ENCODE data around the gene CCDC175.

Gene CCDC175

GRCh38 chr14:59507063-59507751 is 69.4 kb downstream of the CCDC175 start:
- Histone ChIP-seq H3K27me3 (ENCODE audit: insufficient read depth, poor library complexity, severe bottlenecking) (peaks cover 2% of the 10 kb centered on the region), H3K27ac (replicated peaks) (no peak overlapping the region), H3K4me3 (replicated peaks; ENCODE audit: insufficient read depth, low read length) (no peak overlapping the region)
- TF ChIP-seq POLR2AphosphoS5 (IDR thresholded peaks at IDR 0.05; ENCODE audit: low read depth) = no peak
- TF ChIP-seq REST (IDR thresholded peaks at IDR 0.05; ENCODE audit: insufficient replicate concordance, low read depth) = no peak
- TF ChIP-seq SPI1 (IDR thresholded peaks at IDR 0.05; ENCODE audit: borderline replicate concordance, low read depth) = no peak
- TF ChIP-seq CTCF (IDR thresholded peaks at IDR 0.05; ENCODE audit: insufficient read depth, low read length) = peak; percentile 98
- TF ChIP-seq GABPA (IDR thresholded peaks at IDR 0.05; ENCODE audit: low read depth) = no peak
- DNase-seq (ENCODE audit: low read depth in 1 of 2, low spot score in 1 of 2) = peak; percentile 17 to 68

DNA sequence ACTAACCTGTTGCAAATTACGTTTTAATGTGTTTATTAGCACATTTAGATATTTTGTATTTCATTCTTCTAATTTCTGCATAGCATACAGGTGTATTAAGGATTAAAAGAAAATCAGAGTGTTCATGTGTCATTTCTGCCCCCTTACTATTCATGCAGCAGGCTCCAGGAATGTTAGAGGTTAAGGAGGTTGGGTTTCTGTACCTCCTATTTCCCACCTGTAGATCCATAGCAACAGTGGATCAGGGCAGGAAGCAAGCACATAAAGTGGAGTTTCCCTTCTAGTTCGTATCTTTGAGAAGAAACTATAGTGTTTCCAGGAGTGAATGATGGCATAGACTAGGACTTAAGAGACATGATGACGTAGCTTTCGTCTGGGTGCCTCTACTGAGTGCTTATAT is 73.4 kb downstream of the CCDC175 start:
- TF ChIP-seq SPI1 (IDR thresholded peaks at IDR 0.05; ENCODE audit: borderline replicate concordance, low read depth) (no peak), POLR2AphosphoS5 (IDR thresholded peaks at IDR 0.05; ENCODE audit: low read depth) (no peak)
- no peak overlapping the region for H3K27ac ChIP-seq (replicated peaks)
- DNase-seq (ENCODE audit: low read depth in 1 of 2, low spot score in 1 of 2) = no peak
- no peak overlapping the region for H3K4me3 ChIP-seq (replicated peaks; ENCODE audit: insufficient read depth, low read length)
- H3K27me3 ChIP-seq (ENCODE audit: insufficient read depth, poor library complexity, severe bottlenecking) = no peaks in the 10 kb centered on the region

- Histone ChIP-seq H3K4me3 (replicated peaks; ENCODE audit: insufficient read depth, low read length) (no peak overlapping the region), H3K27ac (replicated peaks) (no peak overlapping the region), H3K27me3 (ENCODE audit: insufficient read depth, poor library complexity, severe bottlenecking) (no peaks in the 10 kb centered on the region)
- TF ChIP-seq POLR2AphosphoS5 (IDR thresholded peaks at IDR 0.05; ENCODE audit: low read depth) (no peak), GABPA (IDR thresholded peaks at IDR 0.05; ENCODE audit: low read depth) (no peak)
- no peak for DNase-seq (ENCODE audit: low read depth in 1 of 2, low spot score in 1 of 2)
Observed at GRCh38 chr14:59500732-59501131, 75.9 kb downstream of the CCDC175 start.

DNA sequence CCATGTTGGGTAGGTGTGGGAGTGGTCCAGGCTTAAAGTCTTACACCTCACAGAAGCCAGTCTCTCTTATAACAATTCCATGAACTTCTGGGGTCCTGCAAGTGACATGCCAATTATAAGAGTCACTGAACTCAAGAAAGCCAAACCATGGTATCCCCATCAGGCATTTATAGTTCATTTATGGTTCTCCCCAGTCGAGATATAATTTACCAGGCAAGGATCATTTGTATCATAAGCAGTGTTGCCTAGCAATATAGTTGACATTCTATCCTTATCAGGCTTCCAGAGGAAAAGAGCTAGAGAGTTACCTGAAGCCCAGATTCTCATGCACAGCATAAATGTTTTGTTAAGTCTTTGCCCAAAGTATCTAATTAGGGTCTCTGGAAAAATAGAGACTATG is 84.2 kb downstream of the CCDC175 start:
- H3K4me3 ChIP-seq (replicated peaks; ENCODE audit: insufficient read depth, low read length) = no peak overlapping the region
- no peaks in the 10 kb centered on the region for H3K27me3 ChIP-seq (ENCODE audit: insufficient read depth, poor library complexity, severe bottlenecking)
- H3K27ac ChIP-seq (replicated peaks) = no peak overlapping the region
- no peak for DNase-seq (ENCODE audit: low read depth in 1 of 2, low spot score in 1 of 2)
- TF ChIP-seq CTCF (IDR thresholded peaks at IDR 0.05; ENCODE audit: insufficient read depth, low read length) (no peak), SPI1 (IDR thresholded peaks at IDR 0.05; ENCODE audit: borderline replicate concordance, low read depth) (no peak), POLR2AphosphoS5 (IDR thresholded peaks at IDR 0.05; ENCODE audit: low read depth) (no peak), REST (IDR thresholded peaks at IDR 0.05; ENCODE audit: insufficient replicate concordance, low read depth) (no peak), GABPA (IDR thresholded peaks at IDR 0.05; ENCODE audit: low read depth) (no peak)

GRCh38 chr14:59490756-59491155 is 85.9 kb downstream of the CCDC175 start:
- H3K27me3 ChIP-seq (ENCODE audit: insufficient read depth, poor library complexity, severe bottlenecking) = no peaks in the 10 kb centered on the region
- no peak for DNase-seq (ENCODE audit: low read depth in 1 of 2, low spot score in 1 of 2)
- H3K4me3 ChIP-seq (replicated peaks; ENCODE audit: insufficient read depth, low read length) = no peak overlapping the region
- no peak overlapping the region for H3K27ac ChIP-seq (replicated peaks)
- TF ChIP-seq SPI1 (IDR thresholded peaks at IDR 0.05; ENCODE audit: borderline replicate concordance, low read depth) (no peak), REST (IDR thresholded peaks at IDR 0.05; ENCODE audit: insufficient replicate concordance, low read depth) (no peak), POLR2AphosphoS5 (IDR thresholded peaks at IDR 0.05; ENCODE audit: low read depth) (no peak), GABPA (IDR thresholded peaks at IDR 0.05; ENCODE audit: low read depth) (no peak), CTCF (IDR thresholded peaks at IDR 0.05; ENCODE audit: insufficient read depth, low read length) (no peak)

All from HL-60 (cell line).